Panc1 (cell line): ENCODE measurements around the gene MRPS27.

Experiments used
- CTCF ChIP-seq: fragments of 450-650 bp; IDR thresholded peaks from 2 replicates; pipeline ENCODE4 v1.5.1; 2017; ENCODE audit warnings: mild to moderate bottlenecking
- POLR2AphosphoS5 ChIP-seq: IDR thresholded peaks from 2 replicates; pipeline ENCODE4 v1.6.1; 2012; ENCODE audit warnings: mild to moderate bottlenecking, low read depth, low read length, moderate library complexity
- REST ChIP-seq, 2 experiments: IDR thresholded peaks; 2 replicates each; pipeline ENCODE4 v1.6.1; 2011 to 2012; ENCODE audit warnings: low read depth in 2 of 2, control low read depth in 1 of 2, low read length in 1 of 2, mild to moderate bottlenecking in 1 of 2, moderate library complexity in 1 of 2; ENCODE audit not compliant: insufficient read depth in 1 of 2
- SIN3A ChIP-seq: IDR thresholded peaks from 2 replicates; pipeline ENCODE4 v1.6.1; 2012; ENCODE audit warnings: low read depth, mild to moderate bottlenecking, low read length, moderate library complexity, borderline replicate concordance; ENCODE audit not compliant: insufficient read depth
- TCF7L2 ChIP-seq: IDR thresholded peaks from 2 replicates; pipeline ENCODE4 v1.6.1; 2011; ENCODE audit warnings: mild to moderate bottlenecking, low read depth, low read length, inconsistent platforms

- no peak for TF ChIP-seq TCF7L2
- no peak for TF ChIP-seq CTCF
- no peak for TF ChIP-seq POLR2AphosphoS5
- TF ChIP-seq SIN3A, result no peak
- TF ChIP-seq REST (IDR thresholded peaks at IDR 0.05; ENCODE audit: insufficient read depth in 1 of 2, low read depth in 2 of 2, low read length in 1 of 2), result no peak
Observed at GRCh38 chr5:72223371-72223770, 96.7 kb downstream of the MRPS27 start.
